Right lobe of liver (tissue), 6 donors: ENCODE data around the gene MTRFR. TPM values are rescaled to one million over a fixed set of nuclear protein-coding genes. Genes with fewer than 3 reads are reported as not detected.
A peak's percentile ranks its signal among the peaks of the same experiment; 100 is the strongest.

Experiments used
- ATAC-seq, 4 donors: fragments of 200-7000 bp; cut with Tn5 transposase; one replicate each; pipeline ENCODE4 v1.9.1; 2020; ENCODE audit warnings: mild to moderate bottlenecking in 4 of 4, moderate library complexity in 4 of 4
- DNase-seq, 3 donors: peaks; one replicate each; pipeline ENCODE4 v3.0.0-alpha.2; 2020
- H3K27ac ChIP-seq, 3 donors: fragments of 200-600 bp; one replicate each; pipeline ENCODE4 v1.8.0; 2022
- H3K27me3 ChIP-seq, 2 donors: fragments of 200-600 bp; one replicate each; pipeline ENCODE4 v1.8.0; 2022
- H3K36me3 ChIP-seq, 4 donors: fragments of 200-600 bp; sonication (generic) in 1 of 4; one replicate each; pipeline versions ENCODE4 v1.5.1 to v1.8.0; 2017 to 2022; ENCODE audit warnings: control low read depth in 1 of 4
- H3K4me1 ChIP-seq, 4 donors: fragments of 200-600 bp; sonication (generic) in 1 of 4; one replicate each; pipeline versions ENCODE4 v1.5.1 to v1.8.0; 2017 to 2022; ENCODE audit warnings: control low read depth in 1 of 4
- H3K4me3 ChIP-seq, 3 donors: fragments of 200-600 bp; one replicate each; pipeline ENCODE4 v1.8.0; 2022
- H3K9me3 ChIP-seq, 4 donors: fragments of 200-600 bp; sonication (generic) in 1 of 4; one replicate each; pipeline versions ENCODE4 v1.5.1 to v1.8.0; 2017 to 2022; ENCODE audit warnings: control low read depth in 1 of 4
- CTCF ChIP-seq, 4 donors: fragments of 200-600 bp in 3 of 4; fragments of 450-650 bp in 1 of 4; IDR thresholded peaks; one replicate each; pipeline versions ENCODE4 v1.5.1 to v1.8.0; 2016 to 2022; ENCODE audit warnings: antibody characterized with exemption in 4 of 4, mild to moderate bottlenecking in 2 of 4
- POLR2A ChIP-seq: fragments of 450-650 bp; IDR thresholded peaks from one replicate; pipeline ENCODE4 v1.6.1; 2017; ENCODE audit warnings: antibody characterized with exemption, mild to moderate bottlenecking
- WGBS: methylation state at CpG from one replicate; pipeline ENCODE4 v1.1.6; 2018; ENCODE audit warnings: low coverage, low lambda C conversion rate; ENCODE audit not compliant: insufficient coverage; ENCODE audit errors: missing lambda C conversion rate; 5-methylcytosine and 5-hydroxymethylcytosine counted together
- intact Hi-C, 2 donors: fragments of 100-400 bp; cut with DNase I; formaldehyde crosslinking; loops; one replicate each; pipeline versions ENCODE4 v1.11.2 to v1.14.1; 2022
- total RNA-seq, 6 experiments: library from RNA; depleted of rRNA in 2 of 6; stranded (reverse); fragments of >200 nt in 2 of 6; fragmentation: NEBNext Ultra II Directional in 3 of 6; extraction: Animal tissue kit (Norgen Biotek cat#: 25700) in 3 of 6; gene quantifications; one replicate each; pipeline versions ENCODE4 v1.1.0 to v1.2.4, GENCODE V29; 2016 to 2023
- donor health status: DM: no; HTN: yes; CAD: no.
- donor health status: DM: no; HTN: no; CAD: no.
- donor health status: DM: no; HTN: no; CAD: no.
- donor health status: DM: no; HTN: yes; CAD: no.
- donor health status: DM: no; HTN: yes; CAD: no.

MTRFR gene
- total RNA-seq, 6 experiments from 2014 or later: 6.5 to 8.6 (median 7.4) TPM

DNA sequence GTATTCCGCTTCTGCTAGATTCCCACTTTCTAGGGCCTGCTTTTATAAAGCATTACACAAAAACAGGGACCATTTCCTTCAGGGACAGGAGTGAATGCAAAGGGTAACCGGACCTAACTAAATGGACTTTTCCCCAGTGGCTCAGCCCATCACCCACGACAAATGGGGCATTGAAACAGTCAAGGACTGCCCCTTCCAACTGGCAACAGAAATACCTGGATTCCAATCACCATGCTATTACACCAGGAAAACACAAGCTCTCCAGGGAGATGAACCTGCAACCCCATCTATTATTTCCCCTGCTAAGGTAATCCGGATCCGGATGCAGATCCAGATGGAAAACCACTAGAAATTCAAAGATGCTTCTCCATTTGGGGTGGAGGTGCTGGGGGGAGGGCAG lies 1.3 kb upstream of the MTRFR start:
- peak overlapping the region; percentile 63 to 92 (median 89) for H3K4me3 ChIP-seq
- H3K9me3 ChIP-seq: no peaks in the 10 kb centered on the region
- TF ChIP-seq POLR2A: no peak
- no peak for TF ChIP-seq CTCF (IDR thresholded peaks at IDR 0.05)
- H3K27me3 ChIP-seq: no peaks in the 10 kb centered on the region
- H3K36me3 ChIP-seq: peaks cover 0 to 5% (median 0%) of the 10 kb centered on the region in 4 donors
- H3K27ac ChIP-seq: peak overlapping the region in 2 of 3 donors; percentile 70 to 76
- WGBS: 19% methylated on average over 5 of the region's 5 CpGs
- intact Hi-C loops: loop anchor here in 1 of 2 donors (10.0 kb wide), 1 partner anchor 247 kb away; the partner anchor contains the start of gene ARL6IP4
- peak in 1 of 3 donors; percentile 81 for DNase-seq
- ATAC-seq: peak in 3 of 4 donors; percentile 2 to 8 (median 2)
- H3K4me1 ChIP-seq: peaks cover 0 to 36% (median 8%) of the 10 kb centered on the region in 4 donors

- WGBS: 0% methylated on average over 15 of the region's 15 CpGs
- peak; percentile 0 to 6 (median 2) for ATAC-seq
These were observed 797 bp upstream of the MTRFR start for GRCh38 chr12:123232472-123232806.

DNA sequence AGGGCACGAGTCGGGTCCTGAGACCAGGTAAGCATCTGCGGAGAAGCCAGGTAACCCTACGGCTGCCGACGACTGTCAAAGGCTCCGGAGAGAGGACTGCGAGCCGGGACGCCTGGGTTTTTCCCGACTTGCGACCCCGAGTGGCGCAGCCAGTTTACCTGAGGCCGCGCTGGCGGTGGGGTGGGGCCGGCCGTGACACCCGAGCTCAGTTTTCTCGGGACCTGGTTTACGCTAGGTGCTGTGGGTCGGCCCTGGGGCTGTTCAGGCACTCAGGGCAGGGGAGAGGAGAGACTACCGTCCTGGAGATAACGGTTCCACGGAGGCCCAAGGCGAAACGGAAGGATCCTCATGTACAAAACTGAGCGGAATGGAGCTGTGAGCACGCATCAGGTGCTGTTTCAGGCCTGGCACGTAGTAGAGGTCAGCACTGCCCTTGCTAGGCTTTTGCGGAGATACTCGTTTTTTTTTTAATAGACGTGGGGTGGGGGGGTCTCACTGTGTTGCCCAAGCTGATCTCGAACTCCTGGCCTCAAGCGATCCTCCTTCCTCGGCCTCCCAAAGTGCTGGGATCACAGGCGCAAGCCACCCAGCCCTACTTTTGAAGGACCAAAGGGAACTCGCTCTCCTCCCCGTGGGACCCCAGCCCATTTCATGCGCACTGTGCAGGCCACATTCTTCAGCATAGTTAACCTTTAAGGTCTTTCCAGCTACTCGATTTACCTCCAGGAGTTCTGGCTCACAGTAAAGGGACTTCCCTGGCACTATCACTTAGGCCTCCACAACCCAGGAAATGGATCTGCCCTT lies 471 bp downstream of the MTRFR start:
- H3K27me3 ChIP-seq: no peaks in the 10 kb centered on the region
- H3K4me1 ChIP-seq: peaks cover 0 to 33% (median 8%) of the 10 kb centered on the region in 4 donors
- 0% methylated on average over 3 of the region's 42 CpGs for WGBS
- ATAC-seq (peak; percentile 18 to 42 (median 28)), DNase-seq (no peak)
- H3K36me3 ChIP-seq: peaks cover 0 to 5% (median 0%) of the 10 kb centered on the region in 4 donors
- H3K27ac ChIP-seq: peak overlapping the region; percentile 77 to 88 (median 87)
- peak overlapping the region; percentile 87 to 92 (median 89) for H3K4me3 ChIP-seq
- TF ChIP-seq POLR2A: no peak
- TF ChIP-seq CTCF (IDR thresholded peaks at IDR 0.05): no peak
- intact Hi-C loops: loop anchor here in 1 of 2 donors (10.0 kb wide), 1 partner anchor 249 kb away; the partner anchor contains the start of gene ARL6IP4
- H3K9me3 ChIP-seq: no peaks in the 10 kb centered on the region

More at GRCh38 chr12:123232472-123232806, 797 bp upstream of the MTRFR start:
- TF ChIP-seq CTCF (IDR thresholded peaks at IDR 0.05) (no peak), POLR2A (no peak)
- H3K9me3 ChIP-seq: no peaks in the 10 kb centered on the region
- peaks cover 0 to 5% (median 0%) of the 10 kb centered on the region in 4 donors for H3K36me3 ChIP-seq
- peak overlapping the region; percentile 63 to 92 (median 89) for H3K4me3 ChIP-seq
- H3K27me3 ChIP-seq: no peaks in the 10 kb centered on the region
- no peak for DNase-seq
- H3K4me1 ChIP-seq: peaks cover 0 to 36% (median 8%) of the 10 kb centered on the region in 4 donors
- intact Hi-C loops: loop anchor here in 1 of 2 donors (10.0 kb wide), 1 partner anchor 248 kb away; the partner anchor contains the start of gene ARL6IP4
- peak overlapping the region; percentile 70 to 80 (median 76) for H3K27ac ChIP-seq

- H3K4me3 ChIP-seq: no peak overlapping the region
- intact Hi-C loops: loop anchor here (5.0 to 10.0 kb wide), 2 partner anchors 85 to 253 kb away; partner anchors contain the start of genes ARL6IP4 (in 1 of the 2) and PITPNM2 (in 1 of the 2)
- peak; percentile 69 to 81 (median 76) for TF ChIP-seq CTCF (IDR thresholded peaks at IDR 0.05)
- no peak for TF ChIP-seq POLR2A
- H3K27ac ChIP-seq: no peak overlapping the region
- peaks cover 0 to 19% (median 2%) of the 10 kb centered on the region in 4 donors for H3K4me1 ChIP-seq
- peaks cover 0 to 5% (median 2%) of the 10 kb centered on the region in 4 donors for H3K36me3 ChIP-seq
- no peaks in the 10 kb centered on the region for H3K27me3 ChIP-seq
- H3K9me3 ChIP-seq: no peaks in the 10 kb centered on the region
- ATAC-seq (peak in 1 of 4 donors; percentile 25), DNase-seq (peak in 2 of 3 donors; percentile 63)
- WGBS: 42% methylated on average over 4 of the region's 6 CpGs
These were observed 4.6 kb downstream of the MTRFR start for GRCh38 chr12:123237646-123238329.
